Measurements from ENCODE around the gene KLHL36.

DNA sequence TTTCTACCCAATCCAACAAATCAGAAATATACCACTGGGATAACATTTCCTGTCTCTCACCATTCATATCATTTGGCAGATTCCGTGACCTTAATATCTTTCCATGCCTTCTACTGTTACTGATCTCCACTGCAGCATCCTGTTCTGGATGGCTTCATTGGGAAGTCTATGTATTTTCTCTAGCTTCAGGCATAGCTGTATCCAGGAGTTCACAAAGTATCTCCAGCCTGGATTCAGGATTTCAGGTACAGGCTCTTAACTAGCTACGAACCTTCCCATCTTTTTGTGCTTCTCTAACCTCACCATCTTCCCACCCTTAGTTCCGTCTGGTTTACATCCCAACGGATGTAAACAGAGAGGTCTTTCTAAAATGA lies 36.3 kb downstream of the KLHL36 start:
- TF ChIP-seq EZH2 (IDR thresholded peaks at IDR 0.05; ENCODE audit: borderline replicate concordance, low read depth, low read length, poor library complexity, severe bottlenecking) = no peak
- TF ChIP-seq, protein P1, sequence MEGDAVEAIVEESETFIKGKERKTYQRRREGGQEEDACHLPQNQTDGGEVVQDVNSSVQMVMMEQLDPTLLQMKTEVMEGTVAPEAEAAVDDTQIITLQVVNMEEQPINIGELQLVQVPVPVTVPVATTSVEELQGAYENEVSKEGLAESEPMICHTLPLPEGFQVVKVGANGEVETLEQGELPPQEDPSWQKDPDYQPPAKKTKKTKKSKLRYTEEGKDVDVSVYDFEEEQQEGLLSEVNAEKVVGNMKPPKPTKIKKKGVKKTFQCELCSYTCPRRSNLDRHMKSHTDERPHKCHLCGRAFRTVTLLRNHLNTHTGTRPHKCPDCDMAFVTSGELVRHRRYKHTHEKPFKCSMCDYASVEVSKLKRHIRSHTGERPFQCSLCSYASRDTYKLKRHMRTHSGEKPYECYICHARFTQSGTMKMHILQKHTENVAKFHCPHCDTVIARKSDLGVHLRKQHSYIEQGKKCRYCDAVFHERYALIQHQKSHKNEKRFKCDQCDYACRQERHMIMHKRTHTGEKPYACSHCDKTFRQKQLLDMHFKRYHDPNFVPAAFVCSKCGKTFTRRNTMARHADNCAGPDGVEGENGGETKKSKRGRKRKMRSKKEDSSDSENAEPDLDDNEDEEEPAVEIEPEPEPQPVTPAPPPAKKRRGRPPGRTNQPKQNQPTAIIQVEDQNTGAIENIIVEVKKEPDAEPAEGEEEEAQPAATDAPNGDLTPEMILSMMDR (conservative IDR thresholded peaks at IDR 0.05; ENCODE audit: low read depth, low read length) = no peak

Measured in A673 (cell line).